HG03460 (cell line): Measurements from ENCODE around the gene PRKAG2.
"Not testable (repeated sequence)": the region's sequence is repeated elsewhere in the genome, so short reads cannot be mapped to it uniquely, and the experiment has no call there.

Source experiments
- ATAC-seq: cut with Tn5 transposase; IDR thresholded peaks from one replicate; pipeline ENCODE4 v1.9.1; 2021; ENCODE audit not compliant: unreplicated experiment

The PRKAG2 gene

GRCh38 chr7:151754142-151754590, 122.7 kb downstream of the PRKAG2 start:
- ATAC-seq: peak; percentile 50

DNA sequence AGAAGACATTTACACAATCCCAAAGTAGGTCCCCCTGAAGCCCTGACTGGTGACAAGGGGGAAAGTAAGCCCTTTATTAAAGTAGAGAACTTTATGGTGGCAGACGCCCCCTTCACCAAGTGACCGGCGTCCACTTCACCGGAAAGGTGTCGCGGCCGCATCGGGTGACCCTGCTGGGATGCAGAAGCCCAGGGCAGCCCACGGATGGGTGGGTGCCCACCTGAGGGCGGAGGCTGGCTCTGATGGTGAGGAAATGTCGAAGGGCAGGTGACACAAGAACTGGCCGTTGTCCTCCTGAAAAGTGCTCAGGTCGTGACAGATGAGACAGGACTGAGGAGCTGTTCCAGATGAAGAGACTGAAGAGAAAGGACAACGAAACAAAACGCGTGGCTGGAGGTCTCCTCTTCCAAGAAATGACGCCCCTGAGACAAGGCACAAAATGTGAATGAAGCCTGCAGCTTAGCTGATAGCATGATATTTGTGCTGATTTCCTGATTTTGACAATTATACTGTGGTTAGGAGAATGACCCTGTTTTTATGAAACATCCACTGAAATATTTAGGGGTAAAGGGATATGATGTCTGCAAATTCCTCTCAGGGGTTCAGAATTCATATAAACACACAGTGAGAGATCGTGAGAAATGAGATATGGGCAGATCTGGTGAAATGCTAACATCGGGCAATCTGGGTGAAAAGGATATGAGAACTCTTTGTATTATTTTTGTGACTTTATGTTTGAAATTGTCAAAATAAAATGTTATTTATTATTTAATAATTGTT, 123.9 kb downstream of the PRKAG2 start:
- no peak for ATAC-seq

GRCh38 chr7:151752037-151752436, 124.9 kb downstream of the PRKAG2 start:
- no peak for ATAC-seq

DNA sequence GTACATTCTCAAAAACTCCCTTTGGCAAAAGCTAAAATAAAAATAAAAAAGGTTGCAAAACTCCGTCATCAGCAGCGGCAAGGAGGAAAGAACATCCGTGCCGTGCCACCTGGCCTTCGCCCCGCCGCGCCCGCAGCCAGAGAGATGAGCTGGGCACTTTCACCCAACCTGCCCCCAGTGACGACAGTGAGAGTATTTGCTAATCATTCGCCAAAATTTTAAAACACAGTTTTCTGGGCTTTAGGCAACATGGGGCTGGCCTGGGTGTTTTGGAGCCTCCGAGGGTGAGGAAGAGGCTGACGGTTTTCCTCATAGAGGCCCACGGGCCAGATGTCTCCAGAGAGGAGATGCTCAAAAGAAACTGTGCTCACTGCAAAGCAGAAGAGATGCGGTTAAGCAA, 128.2 kb downstream of the PRKAG2 start:
- no peak for ATAC-seq

- not testable (repeated sequence) for ATAC-seq
Observed at GRCh38 chr7:151748021-151748420, 128.9 kb downstream of the PRKAG2 start.

DNA sequence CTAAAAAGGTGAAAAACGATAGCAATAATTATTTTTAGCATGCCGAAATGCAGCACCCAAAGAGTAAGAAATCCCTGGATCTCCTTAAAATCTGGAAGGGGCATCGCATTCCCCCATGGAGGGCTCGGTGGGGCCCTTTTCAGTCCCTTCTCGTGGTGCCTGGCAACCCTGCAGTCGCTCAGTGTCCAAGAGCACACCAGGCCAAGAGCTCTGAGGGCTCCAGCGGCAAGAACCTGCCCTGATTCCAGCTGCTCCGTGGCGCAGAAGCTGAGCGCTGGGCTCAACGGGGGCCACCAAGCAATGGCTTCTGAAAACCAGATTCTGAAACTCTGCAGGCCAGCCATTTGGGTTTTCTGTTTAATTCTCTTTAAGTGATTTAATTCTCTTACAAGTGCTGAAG, 131.2 kb downstream of the PRKAG2 start:
- ATAC-seq: no peak

GRCh38 chr7:151744656-151745638, 132.0 kb downstream of the PRKAG2 start:
- ATAC-seq: no peak

DNA sequence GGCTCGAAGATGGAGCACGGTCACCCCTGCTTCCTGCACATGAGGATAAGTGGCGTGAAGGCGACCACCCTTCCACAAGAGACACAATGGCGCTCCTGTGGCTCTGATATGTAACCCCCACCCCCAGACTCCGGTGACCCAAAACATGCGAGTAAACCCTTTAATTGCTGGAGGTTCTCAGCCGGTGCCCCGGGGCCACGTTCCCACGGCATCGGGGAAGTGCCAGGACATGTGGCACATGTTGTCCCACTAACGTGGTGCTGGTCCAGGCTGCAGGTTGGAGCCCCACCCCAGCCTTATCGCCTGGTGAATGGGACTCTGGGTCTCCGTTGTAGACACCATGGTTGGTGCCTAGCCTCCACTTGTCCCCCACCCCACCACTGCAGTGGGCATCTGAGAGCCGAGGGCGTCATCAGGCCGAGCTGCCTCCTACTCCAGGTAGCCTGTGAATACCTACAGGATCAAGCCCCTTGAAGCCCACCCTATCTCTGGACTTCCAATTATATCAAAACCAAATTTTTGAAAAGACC, 132.8 kb downstream of the PRKAG2 start:
- ATAC-seq: no peak

DNA sequence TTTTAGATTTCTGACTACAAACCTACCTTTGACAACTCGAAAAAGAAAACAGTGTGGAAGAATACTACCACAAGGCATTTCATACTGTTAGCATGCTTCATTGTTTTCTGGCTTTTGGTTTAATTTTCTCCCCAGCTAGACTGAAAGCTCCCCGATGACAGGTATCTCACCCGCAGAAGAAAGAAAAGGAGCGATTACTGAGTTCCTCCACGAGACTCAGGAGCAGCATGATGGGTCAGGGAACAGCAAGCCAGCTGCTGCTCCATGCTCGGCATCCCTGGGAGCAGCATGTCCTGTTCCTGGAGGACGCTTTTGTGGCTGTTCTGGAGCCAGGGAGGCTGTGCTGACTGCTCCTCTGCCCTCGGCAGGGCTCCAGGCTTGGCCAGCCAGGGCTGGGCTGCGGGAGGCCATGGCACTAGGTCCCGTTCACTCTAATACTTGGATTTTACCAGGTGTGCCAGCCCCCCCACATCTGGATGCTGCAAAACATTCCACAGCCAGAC, 133.4 kb downstream of the PRKAG2 start:
- no peak for ATAC-seq

- no peak for ATAC-seq
Observed at GRCh38 chr7:151742713-151743480, 134.0 kb downstream of the PRKAG2 start.

- no peak for ATAC-seq
Observed at GRCh38 chr7:151741585-151741984, 135.3 kb downstream of the PRKAG2 start.

GRCh38 chr7:151740081-151740851, 136.6 kb downstream of the PRKAG2 start:
- no peak for ATAC-seq

- ATAC-seq: no peak
Observed at GRCh38 chr7:151738925-151739324, 138.0 kb downstream of the PRKAG2 start.

- no peak for ATAC-seq
Observed at GRCh38 chr7:151736403-151736909, 140.5 kb downstream of the PRKAG2 start.

- no peak for ATAC-seq
Observed at GRCh38 chr7:151735851-151736402, 141.0 kb downstream of the PRKAG2 start.

GRCh38 chr7:151735186-151735850, 141.6 kb downstream of the PRKAG2 start:
- ATAC-seq: no peak

GRCh38 chr7:151732834-151733592, 143.9 kb downstream of the PRKAG2 start:
- ATAC-seq: no peak

DNA sequence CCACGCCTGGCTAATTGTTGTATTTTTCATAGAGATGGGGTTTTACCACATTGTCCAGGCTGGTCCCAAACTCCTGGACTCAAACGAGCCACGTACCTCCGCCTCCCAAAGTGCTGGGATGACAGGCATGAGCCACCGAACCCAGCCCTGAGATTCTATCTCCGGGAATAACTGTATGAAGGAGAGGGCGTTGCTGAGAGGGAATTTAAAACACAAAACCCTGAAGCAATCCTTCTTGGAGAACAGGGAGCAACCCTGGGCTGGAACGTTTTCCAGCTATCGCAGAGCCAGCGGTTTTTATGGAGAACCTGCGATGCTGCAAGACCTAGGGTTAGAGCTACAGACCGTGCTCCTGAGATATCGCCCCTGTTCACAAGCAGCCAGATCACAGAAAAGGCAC, 144.6 kb downstream of the PRKAG2 start:
- ATAC-seq: no peak
